Measurements from ENCODE around the gene ACAP1.
A peak's percentile ranks its signal among the peaks of the same experiment; 100 is the strongest.

DNA sequence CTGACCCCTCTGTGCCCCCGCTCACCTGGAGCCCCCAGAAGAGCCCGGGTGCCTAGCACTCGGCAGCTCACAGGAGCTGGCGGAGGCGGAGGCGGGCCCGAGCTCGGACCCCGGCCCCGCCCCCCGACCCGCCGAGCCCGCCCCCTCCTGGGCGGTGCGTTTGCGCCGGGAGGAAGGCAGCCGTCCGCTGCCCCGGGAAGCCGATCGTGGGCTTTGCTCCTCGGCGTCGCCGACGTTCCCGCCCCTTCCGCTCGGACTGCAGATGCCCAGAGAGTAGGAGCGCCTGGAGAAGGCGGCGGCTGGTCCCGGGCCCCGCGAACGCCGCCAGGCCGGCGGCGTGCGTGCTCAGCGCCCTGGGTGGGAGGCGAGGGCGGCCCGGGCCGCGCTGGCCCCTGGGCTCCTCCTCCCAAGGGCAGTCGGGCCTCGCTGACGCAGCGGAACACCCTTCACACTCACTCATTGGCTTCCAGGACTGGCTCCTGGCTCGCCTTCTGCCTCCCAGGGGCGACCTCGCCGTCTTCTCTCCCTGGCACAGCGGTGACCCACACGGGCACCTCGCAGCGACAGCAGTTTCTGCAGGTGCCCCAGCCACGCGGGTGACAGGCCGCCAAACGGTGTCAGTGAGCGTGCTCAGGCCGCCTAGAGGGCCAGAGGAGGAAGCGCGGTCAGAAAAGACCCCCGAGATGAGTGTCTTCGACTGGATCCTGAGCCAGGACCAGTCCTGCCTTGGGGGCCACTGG is 58.3 kb downstream of the ACAP1 start, which contains the start of gene PLSCR3:
- no peak for TF ChIP-seq EZH2 (IDR thresholded peaks at IDR 0.05)
- peak; percentile 35; the same call in 1 of the 2 replicates for TF ChIP-seq POLR2AphosphoS5 (IDR thresholded peaks at IDR 0.05; ENCODE audit: borderline replicate concordance, low read depth, low read length)
- TF ChIP-seq FOXP2 (optimal IDR thresholded peaks at IDR 0.05; ENCODE audit: control extremely low read depth, extremely low read length, insufficient read depth), result no peak

Data from SK-N-MC (cell line).